UCSD-AML1 (cell line): ENCODE results near the gene DCBLD1.
A peak's percentile ranks its signal among the peaks of the same experiment; 100 is the strongest.
"Not testable (repeated sequence)": the region's sequence is repeated elsewhere in the genome, so short reads cannot be mapped to it uniquely, and the experiment has no call there.

Source experiments
- DNase-seq: peaks from one replicate; lab custom pipeline; 2025; ENCODE audit not compliant: unreplicated experiment; lab: John Stamatoyannopoulos, UW

DCBLD1 gene

DNA sequence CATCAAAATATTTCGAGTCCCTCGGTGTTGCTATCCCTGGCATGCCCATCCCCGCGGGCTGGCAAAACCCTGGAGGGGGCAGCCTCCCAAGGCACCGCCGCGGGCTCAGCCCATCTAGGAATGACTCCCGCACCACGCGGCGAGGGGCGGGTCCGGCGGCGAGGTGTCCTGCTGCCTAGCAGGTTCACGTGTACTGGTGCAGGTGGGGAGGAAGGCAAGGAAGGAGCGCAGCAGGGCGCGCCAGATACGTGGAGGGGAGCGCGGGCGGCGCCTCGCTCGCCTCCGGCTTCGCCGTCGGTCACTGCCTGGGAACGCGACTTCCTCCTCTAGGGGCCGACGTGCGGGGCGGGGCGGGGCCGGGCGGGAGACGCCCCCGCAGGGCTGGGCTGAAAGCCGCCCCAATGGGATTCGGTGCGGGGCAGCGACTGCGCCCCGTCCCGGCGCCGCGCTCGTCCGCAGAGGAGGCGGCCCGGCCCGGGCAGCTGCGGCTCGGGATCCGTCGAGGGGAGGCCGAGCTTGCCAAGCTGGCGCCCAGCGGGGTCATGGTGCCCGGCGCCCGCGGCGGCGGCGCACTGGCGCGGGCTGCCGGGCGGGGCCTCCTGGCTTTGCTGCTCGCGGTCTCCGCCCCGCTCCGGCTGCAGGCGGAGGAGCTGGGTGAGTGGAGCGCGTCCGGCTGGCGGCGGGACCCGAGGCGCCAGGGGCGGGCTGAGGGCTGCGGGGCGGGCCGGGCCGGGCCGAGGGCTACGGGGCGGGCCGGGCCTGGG, at the start of gene DCBLD1:
Gene DCBLD1, plus strand, starts transcription at position 435 of the 764 bp plus-strand sequence. Its CDS starts 108 bp downstream, at position 543.
- peak; percentile 42 for DNase-seq

DNA sequence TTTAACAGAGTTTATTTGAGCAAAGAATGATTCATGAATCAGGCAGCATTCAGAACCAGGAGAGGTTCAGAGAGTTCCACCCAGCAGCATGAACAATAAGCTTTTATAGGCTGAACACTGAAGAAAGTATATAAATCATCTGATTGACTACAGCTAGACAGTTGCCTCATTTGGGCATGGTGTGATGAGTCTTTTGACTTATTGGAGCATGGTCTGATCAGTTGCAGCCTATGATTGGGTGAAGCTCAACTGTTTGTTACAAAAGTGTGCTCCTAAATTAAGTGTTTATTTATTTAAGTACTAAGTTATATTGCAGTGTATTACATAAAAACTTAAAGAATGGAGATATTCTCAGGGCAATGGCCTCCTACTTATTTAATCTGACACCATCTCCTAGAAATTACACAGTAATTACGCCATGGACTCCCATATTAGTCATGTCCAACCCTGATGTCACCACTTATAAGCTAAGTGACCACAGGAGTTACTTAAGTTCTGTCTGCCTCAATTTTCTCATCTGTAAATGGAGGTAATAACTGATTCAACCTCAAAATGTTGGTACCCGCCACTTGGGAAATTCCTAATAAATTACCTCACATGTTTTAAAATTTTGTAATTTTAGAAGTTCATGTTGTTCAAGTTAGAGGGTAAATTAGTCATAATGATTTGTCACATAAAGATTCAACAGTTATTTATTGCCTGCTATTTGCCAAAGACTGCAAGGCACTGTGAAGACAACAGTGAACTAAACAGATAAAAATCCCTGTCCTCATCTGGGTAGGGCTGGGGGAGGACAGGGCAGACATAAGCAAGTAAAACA, 41.6 kb upstream of the DCBLD1 start:
- no peak for DNase-seq

DNA sequence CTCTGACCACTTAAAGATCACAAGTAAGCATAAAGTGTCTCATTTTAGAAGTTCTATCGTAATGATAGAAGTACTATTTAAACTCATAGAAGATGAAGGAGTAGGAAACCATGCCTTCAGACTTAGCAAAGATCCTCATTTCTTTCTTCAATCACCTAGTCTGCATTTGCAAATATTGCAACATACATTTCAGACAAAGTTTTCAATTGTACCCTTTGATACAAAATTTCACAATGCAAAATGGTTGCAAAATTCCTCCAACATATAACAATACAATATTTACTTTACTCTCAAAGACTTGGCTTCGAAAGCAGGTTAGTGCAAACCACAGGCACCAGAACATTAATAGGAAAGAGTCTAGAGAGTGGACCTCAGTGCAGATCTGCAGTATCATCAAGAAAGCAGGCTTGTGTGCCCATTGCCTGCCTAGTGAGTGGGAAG, 40.6 kb upstream of the DCBLD1 start:
- no peak for DNase-seq

DNA sequence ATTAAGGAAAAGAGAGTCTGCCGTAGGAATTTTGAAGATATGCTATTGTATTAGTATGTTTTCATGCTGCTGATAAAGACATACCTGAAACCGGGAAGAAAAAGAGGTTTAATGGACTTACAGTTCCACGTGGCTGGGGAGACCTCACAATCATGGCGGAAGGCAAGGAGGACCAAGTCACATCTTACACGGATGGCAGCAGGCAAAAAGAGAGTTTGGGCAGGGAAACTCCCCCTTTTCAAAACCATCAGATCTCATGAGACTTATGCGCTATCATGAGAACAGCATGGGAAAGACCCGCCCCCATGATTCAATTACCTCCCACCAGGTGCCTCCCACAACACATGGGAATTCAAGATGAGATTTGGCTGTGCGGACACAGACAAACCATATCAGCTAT, 40.2 kb upstream of the DCBLD1 start:
- DNase-seq, result not testable (repeated sequence)

DNA sequence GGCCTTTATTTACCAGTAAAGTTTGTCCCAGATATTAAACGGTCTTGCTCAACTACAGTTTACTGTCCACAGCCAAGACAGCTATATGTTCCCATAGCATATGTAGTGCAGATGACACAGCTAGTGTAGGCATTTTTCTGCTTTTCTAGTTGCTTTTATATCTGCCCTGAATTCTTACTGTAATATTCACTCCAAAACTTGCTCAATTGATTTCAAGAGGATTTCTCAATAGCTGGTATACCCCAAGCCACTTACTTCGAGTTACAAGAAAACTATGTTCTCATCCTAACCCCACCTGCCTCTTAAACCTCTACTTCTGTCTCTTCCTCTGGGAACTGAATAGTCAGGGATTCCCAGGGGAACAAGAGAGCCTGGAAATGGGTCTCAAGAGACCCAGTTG, 37.9 kb upstream of the DCBLD1 start:
- DNase-seq, result no peak

DNA sequence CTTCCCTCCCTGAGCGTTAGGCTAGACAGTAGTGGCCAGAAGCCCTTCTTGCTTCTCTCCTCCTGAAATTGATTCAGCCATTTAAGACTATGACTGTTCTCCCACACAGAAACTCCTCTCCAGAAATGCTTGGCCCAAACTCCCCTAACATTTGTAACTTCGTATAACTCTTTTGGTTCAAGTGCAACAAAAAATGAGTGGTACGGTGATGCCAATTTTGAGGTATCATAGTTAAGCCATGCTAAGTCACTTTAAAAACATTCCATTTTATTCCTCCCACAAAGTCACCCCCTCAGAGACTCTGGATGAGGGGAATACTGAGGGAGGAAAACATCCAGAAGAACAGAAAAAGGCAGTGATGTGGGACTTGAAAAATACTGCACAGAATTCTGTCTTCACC, 35.6 kb upstream of the DCBLD1 start:
- DNase-seq, result no peak

DNA sequence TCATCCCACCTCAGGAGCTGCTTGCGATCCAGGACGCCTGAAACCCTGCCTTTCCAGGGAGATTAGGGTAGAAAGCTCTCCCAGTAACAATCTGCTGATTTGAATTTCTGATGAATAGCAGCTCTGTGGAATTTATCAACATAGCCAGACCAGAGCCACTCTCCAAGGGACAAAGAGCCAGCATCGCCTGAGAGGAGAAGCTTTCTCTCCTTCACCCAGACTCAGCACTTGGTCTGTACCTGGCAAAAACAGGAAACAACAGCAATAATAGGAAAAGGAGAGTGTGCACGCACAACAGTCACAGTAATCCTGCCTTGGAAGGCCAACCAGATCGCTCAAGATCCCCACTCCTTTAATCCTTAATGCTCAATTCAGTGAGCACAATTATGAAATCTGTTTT, 34.5 kb upstream of the DCBLD1 start:
- no peak for DNase-seq

DNA sequence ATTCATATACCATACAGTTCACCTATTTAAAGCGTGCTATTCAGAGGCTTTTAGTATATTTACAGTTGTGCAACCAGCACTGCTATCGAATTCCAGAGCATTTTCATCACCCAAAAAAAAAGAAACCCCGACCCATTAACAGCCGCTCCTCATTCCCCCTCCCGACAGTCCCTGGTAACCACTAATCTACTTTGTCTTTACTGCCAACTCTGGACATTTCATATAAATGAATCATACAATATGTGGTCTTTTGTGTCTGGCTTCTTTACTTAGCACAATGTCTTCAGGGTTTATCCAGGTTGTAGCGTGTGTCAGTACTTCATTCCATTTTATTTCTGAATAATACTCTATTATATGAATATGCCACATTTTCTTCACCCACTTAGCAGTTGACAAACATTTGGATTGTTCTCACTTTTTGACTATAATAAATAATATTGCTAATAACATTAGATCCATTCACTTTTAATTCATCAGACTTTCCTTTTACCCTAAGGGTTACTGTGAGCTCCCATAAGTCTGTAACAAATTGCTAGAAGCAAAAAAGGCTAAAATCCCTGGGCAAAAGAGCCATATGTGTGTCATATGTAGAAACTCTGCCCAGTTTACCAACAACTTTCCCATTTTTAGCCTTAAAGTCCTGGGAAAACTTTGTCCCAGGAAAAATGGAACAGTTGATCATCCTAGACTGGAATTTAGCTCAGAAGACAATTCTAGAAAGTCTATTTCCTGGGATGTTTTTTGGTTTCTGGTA, 33.6 kb upstream of the DCBLD1 start:
- DNase-seq, result no peak

DNA sequence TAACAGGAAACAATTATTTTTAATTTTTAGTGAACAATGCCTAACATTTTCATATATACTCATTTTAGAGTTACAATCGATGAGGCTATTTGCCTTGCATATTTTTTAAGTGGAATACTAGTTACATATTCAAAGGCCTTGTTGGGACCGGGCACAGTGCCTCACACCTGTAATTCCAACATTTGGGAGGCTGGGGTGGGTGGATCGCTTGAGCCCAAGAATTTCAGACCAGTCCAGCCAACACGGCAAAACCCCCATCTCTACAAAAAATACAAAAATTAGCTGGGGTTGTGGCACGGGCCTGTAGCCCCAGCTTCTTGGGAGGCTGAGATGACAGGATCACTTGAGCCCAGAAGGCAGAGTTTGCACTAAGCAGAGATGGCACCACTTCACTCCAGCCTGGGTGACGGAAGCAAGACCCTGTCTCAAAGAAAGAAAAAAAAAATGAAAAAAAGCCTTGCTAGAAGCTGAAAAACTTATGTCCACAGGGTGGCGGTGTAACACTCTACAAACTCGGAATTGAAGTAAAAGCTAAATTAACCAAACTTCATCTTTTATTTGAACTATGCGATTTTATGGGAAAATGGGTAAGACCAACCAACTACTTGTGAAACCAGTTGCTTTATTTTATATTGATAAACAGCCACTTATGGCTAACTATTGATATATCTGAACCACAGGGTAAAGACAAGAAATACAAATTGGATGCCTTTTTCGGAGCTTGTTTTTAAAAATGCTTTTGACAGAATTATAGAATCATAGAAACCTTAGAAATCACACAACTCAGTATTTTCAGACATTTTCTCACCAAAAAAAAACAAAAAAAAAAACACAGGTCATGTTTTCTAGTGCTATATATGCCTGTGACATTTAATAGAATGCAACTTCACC, 32.7 kb upstream of the DCBLD1 start:
- no peak for DNase-seq

DNA sequence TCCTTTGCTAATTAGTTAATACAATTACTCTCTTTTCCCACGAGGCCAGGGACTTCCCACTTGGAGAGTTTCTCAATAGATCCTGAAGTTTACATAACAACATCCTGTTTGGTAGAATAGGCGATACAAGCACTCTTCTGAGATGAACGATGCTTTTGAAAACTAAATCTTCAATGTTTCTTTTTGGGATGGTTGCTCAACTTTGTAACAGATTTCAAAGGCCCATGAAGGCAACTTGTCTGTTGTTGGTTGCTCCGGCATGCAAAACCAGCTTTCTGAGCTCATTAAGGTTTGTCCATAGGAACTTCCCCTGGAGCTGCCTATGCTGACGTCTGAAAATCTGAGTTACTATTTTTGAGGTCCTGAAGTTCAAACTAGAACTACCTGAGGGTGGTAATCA, 30.8 kb upstream of the DCBLD1 start:
- DNase-seq, result no peak

DNA sequence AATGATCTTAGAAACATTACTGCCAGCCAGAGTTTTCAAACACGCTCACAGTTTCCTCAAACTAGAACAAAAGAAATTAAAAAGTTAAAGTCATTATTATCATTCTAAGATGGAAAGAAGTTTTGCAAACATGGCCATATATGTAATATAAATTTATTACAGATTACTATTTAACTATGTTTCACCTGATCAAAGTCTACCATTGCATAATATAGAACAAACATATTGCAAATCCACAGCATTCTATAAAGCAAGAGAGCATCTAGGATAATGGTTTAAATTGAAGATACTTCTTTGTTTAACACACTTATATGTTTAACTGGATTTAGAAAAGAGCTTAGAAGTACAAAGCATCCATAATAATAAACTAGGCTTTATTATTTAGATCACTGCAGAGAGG, 26.2 kb upstream of the DCBLD1 start:
- DNase-seq, result no peak

DNA sequence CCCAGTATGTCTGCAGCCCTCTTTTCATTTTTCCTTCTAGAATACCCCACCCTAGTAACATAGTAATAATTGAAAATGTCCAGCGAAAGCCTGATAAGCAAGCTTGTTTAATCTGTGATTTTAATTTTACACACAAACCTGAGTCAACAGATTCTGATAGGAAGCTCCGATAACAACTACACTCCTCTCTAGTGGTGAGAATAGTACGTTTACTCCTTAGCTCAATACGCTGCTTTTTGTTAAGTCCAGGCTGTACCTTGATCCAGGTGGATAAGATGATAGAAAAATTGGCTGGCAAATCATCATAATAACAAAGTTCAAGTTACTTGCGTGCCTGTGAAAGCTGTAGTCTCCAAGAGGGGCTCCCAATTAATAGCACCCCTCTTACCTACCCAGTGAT, 25.5 kb upstream of the DCBLD1 start:
- no peak for DNase-seq

DNA sequence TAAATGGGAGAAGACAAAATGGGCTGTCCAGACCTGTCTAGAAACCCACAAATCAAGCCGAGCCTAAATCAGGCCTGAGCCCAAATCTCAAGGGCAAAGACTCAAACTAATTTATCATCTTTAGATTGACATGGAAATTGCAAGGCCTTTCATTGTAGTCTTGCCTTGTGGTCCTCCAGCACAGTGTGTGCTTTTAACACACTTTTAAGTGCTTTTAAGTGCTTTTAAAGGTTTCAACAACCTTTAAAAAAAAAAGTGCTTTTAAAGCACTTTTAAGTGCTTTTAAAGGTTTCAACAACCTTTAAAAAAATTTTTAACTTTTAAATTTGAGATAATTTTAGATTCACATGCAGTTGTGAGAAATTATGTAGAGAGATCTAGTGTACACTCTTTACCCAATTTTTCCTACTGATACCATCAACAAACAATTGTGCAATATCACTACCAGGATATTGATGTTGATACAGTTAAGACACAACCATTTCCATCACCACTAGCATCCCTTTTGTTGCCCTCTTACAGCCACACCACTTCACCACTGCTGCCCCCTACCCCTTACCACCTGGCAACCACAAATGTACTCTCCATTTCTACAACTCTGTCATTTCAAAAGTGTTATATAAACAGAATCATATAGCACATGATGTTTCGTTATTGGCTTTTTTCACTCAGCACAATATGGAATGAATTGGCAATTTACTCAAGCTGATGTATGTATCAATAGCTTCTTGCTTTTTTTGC, 23.1 kb upstream of the DCBLD1 start:
- DNase-seq, result no peak

DNA sequence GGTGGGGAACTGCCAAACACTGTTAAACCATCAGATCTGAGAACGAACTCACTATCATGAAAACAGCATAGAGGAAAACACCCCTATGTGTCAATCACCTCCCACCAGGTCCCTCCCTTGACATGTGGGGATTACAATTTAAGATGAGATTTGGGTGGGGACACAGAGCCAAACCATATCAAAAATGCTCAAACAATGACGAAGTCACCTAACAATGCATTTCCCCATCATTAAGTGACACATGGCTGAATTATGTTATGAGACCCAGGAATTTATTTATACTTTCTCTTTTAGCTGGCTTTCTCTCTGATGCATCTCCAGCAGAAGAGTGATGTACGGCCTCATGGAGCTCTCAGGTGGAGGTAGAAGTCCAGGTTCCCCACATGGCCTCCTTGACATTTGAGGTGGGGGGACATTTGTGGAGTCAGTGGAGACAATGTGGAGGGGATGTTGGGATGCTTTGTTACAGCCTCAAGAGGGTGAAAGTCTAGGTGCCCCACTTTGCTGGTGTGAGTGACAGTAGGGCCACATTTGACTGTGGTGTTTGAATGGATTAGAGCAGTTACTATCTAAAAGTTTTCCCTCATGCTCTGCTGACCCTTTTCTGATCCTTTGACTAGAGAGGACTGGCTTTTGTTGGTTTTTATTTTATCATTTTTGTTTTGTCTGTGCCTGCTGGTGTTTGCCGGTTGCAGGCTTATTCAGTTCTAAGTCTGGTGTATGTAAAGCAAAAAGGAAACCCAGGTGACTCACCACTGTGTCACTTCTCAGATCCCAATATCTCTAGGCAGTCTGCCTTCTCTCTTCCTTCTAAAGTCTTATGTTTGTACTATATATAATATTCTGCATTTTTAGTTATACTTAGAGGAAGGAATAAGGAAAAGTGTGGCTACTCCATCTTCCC, 18.5 kb upstream of the DCBLD1 start:
- DNase-seq, result no peak

DNA sequence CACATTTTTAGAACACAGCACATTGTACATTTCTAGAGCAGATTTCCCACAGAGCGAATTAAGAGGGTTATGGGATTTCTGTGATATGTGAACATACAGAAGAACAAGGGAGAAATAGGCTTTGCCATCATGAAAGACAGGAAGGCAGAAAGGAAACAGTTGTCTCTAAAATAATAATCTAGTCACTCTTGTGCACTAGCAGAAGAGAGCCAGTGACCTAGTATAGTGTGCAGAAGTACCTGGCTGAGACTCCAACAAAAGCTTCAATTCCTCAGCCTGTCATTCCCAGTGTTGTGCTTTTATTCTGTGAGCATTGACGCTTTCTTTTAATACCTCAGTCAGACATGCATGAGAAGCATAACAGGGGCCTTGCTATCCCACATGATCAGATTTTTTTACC, 17.8 kb upstream of the DCBLD1 start:
- DNase-seq, result no peak

DNA sequence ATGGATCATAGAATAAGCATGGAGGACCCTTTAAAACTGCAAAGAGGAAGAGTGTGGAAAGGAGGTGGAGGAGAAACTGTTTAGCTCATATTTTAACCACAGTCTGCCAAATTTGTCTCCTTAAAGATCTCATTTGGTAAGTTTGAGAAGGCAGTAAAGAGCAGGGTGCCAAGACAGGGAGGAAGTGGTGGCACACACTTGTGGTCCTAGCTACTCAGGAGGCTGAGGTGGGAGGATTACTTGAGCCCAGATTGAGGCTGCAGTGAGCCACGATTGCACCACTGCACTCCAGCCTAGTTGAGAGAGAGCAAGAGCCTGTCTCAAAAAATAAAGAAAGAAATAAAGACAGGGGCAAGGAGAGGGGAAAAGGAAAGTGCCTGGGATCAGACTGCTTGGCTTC, 16.8 kb upstream of the DCBLD1 start:
- no peak for DNase-seq

DNA sequence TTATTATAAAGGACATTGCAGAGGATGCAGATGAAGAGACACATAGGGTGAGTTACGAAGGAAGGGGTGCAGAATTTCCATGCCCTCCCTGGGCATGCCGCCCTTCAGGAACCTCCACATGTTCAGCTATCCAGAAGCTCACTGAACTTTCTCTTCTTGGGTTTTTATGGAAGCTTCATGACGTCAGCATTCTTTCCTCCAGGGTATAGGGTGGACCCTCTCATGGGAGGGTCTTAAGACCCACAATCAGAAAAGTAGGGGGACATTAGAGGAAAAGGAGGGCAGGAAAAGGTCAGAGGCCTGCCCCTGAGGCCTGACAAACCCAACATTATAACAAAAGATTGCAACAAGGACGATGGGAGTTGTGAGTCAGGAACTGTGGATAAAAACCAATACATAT, 14.6 kb upstream of the DCBLD1 start:
- DNase-seq, result no peak

DNA sequence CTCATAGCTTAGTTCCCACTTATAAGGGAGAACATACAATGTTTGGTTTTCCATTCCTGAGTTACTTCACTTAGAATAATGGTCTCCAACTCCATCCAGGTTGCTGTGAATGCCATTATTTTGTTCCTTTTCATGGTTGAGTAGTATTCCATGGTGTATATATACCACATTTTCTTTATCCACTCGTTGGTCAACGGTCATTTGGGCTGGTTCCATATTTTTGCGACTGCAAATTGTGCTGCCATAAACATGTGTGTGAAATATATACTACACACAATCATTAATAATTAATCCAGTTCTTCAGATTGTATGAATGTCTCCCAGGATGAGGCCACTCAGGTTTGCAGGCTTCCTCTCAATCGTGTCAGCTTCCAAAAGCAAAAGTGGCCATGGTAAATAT, 13.9 kb upstream of the DCBLD1 start:
- not testable (repeated sequence) for DNase-seq

DNA sequence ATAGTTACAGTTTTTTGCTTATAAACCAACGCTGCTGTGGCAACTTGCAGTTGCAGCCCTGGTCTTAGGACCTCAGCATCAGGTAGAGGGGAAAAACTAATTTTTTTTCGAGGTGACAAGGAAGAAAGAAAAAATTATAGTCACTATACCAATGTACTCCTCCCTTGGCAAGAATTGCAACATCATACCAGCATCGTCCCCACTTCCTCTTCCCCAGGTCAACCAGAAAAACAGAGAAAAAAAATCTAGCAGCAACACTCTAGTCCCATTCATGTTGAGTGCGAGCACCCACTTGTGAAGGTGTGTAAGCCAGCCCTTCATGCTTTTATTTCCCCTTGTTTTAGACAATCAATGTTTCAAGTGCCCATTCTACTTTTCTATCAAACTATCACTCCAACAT, 13.1 kb upstream of the DCBLD1 start:
- DNase-seq, result no peak
